Tracheal epithelial cell (primary cell): Measurements from ENCODE around the gene ACP5. TPM values are rescaled to one million over a fixed set of nuclear protein-coding genes. Genes with fewer than 3 reads are reported as not detected.

ENCODE experiments used
- total RNA-seq: library from RNA; depleted of rRNA; stranded (reverse); fragments of >200 nt; gene quantifications from 2 replicates; pipeline ENCODE4 v1.2.1, GENCODE V29; 2014

The ACP5 gene
- 46.7 and 66.5 TPM in 2 replicates for total RNA-seq

GRCh38 chr19:11577451-11578257, at the start of gene ACP5:
Gene ACP5, minus strand, starts transcription at chr19:11577645. Its CDS starts 328 bp downstream, at chr19:11577317.

GRCh38 chr19:11597202-11598102, 20.0 kb upstream of the ACP5 start, which contains the start of gene ZNF627:
Gene ZNF627, plus strand, starts transcription at chr19:11597483. Its CDS starts 145 bp downstream, at chr19:11597628.

GRCh38 chr19:11558881-11559828, 18.3 kb downstream of the ACP5 start, which contains the start of gene ELOF1:
Gene ELOF1, minus strand, starts transcription at chr19:11559230. Its CDS starts 4,883 bp downstream, at chr19:11554347.

GRCh38 chr19:11538232-11539036, 39.0 kb downstream of the ACP5 start, which contains the start of gene CNN1:
Gene CNN1, plus strand, starts transcription at chr19:11538851. Its CDS starts 77 bp downstream, at chr19:11538928.

GRCh38 chr19:11528551-11529341, 48.7 kb downstream of the ACP5 start, which contains the start of gene ECSIT:
Gene ECSIT, minus strand, starts transcription at chr19:11529134. Its CDS starts 9,964 bp downstream, at chr19:11519170.

Other genes with a start within 250 kb of the ACP5 start
- 38.8 and 42.9 TPM in 2 replicates for gene RAB3D, start 238.0 kb downstream of the ACP5 start, total RNA-seq
- 128 and 178 TPM in 2 replicates for gene TMEM205, start 231.4 kb downstream of the ACP5 start, total RNA-seq
- 6.7 and 8.1 TPM in 2 replicates for gene CCDC159, start 231.1 kb downstream of the ACP5 start, total RNA-seq
- 4.1 and 5.3 TPM in 2 replicates for gene PLPPR2, start 222.2 kb downstream of the ACP5 start, total RNA-seq
- 0.21 and 0.72 TPM in 2 replicates for gene SWSAP1, start 203.0 kb downstream of the ACP5 start, total RNA-seq
- 0.85 and 0.96 TPM in 2 replicates for gene EPOR, start 193.3 kb downstream of the ACP5 start, total RNA-seq
- 1.4 TPM in 1 of 2 replicates, not detected in the other for gene RGL3, start 158.3 kb downstream of the ACP5 start, total RNA-seq
- gene ODAD3, start 142.5 kb downstream of the ACP5 start, total RNA-seq: under 0.01 TPM in 1 of 2 replicates, not detected in the other
- 107 TPM in 2 replicates for gene PRKCSH, start 142.0 kb downstream of the ACP5 start, total RNA-seq
- gene ELAVL3, start 96.6 kb downstream of the ACP5 start, total RNA-seq: not detected in 2 replicates
- gene ZNF653, start 71.8 kb downstream of the ACP5 start, total RNA-seq: 6.6 and 11.1 TPM in 2 replicates
- gene ECSIT, start 48.5 kb downstream of the ACP5 start, total RNA-seq: 41.2 and 71.0 TPM in 2 replicates
- 1.7 TPM in 1 of 2 replicates, not detected in the other for gene CNN1, start 38.8 kb downstream of the ACP5 start, total RNA-seq
- gene ELOF1, start 18.4 kb downstream of the ACP5 start, total RNA-seq: 27.1 and 28.9 TPM in 2 replicates
- 22.6 and 24.6 TPM in 2 replicates for gene ZNF627, start 19.8 kb upstream of the ACP5 start, total RNA-seq
- 6.4 and 8.7 TPM in 2 replicates for gene ZNF823, start 161.3 kb upstream of the ACP5 start, total RNA-seq
- 4.6 and 6.4 TPM in 2 replicates for gene ZNF441, start 189.4 kb upstream of the ACP5 start, total RNA-seq
- 0.72 and 0.85 TPM in 2 replicates for gene ZNF491, start 220.9 kb upstream of the ACP5 start, total RNA-seq
- gene ZNF440, start 236.6 kb upstream of the ACP5 start, total RNA-seq: 8.4 and 9.6 TPM in 2 replicates